Gastroesophageal sphincter (tissue), 4 donors: Measurements from ENCODE around the gene SLC26A6. TPM values are rescaled to one million over a fixed set of nuclear protein-coding genes. Genes with fewer than 3 reads are reported as not detected.

Experiments
- ATAC-seq: fragments of 150-250 bp; one replicate; pipeline ENCODE4 v1.9.1; 2016; ENCODE audit warnings: mild to moderate bottlenecking, moderate library complexity
- H3K27ac ChIP-seq, 4 donors: fragments of 200-600 bp; sonication (generic) in 3 of 4; 1 replicate in 3 of 4; 2 replicates in 1 of 4; pipeline ENCODE4 v1.5.1; 2016 to 2019
- H3K27me3 ChIP-seq: fragments of 200-600 bp; sonication (generic); one replicate; pipeline ENCODE4 v1.5.1; 2019
- H3K36me3 ChIP-seq, 2 donors: fragments of 200-600 bp; sonication (generic); one replicate each; pipeline ENCODE4 v1.5.1; 2019; ENCODE audit warnings: control low read depth in 1 of 2
- H3K4me1 ChIP-seq, 3 donors: fragments of 200-600 bp; sonication (generic); 1 replicate in 2 of 3; 2 replicates in 1 of 3; pipeline ENCODE4 v1.5.1; 2016 to 2019; ENCODE audit warnings: control low read depth in 2 of 3
- H3K4me3 ChIP-seq, 2 donors: fragments of 200-600 bp; sonication (generic); one replicate each; pipeline ENCODE4 v1.5.1; 2019; ENCODE audit warnings: mild to moderate bottlenecking in 1 of 2, moderate library complexity in 1 of 2
- H3K9me3 ChIP-seq, 3 donors: fragments of 200-600 bp; sonication (generic); one replicate each; pipeline ENCODE4 v1.5.1; 2017 to 2019; ENCODE audit warnings: control low read depth in 2 of 3
- CTCF ChIP-seq, 4 experiments: fragments of 200-600 bp in 2 of 4; fragments of 450-650 bp in 2 of 4; sonication (generic) in 1 of 4; IDR thresholded peaks; one replicate each; pipeline ENCODE4 v1.5.1; 2017 to 2019; ENCODE audit warnings: antibody characterized with exemption in 4 of 4, mild to moderate bottlenecking in 2 of 4, moderate library complexity in 2 of 4
- EP300 ChIP-seq: sonication (generic); formaldehyde crosslinking; IDR thresholded peaks from one replicate; pipeline ENCODE4 v1.6.1; 2017; ENCODE audit warnings: antibody characterized with exemption, mild to moderate bottlenecking
- POLR2A ChIP-seq, 2 donors: fragments of 450-650 bp; IDR thresholded peaks; one replicate each; pipeline ENCODE4 v1.6.1; 2017; ENCODE audit warnings: antibody characterized with exemption in 2 of 2, mild to moderate bottlenecking in 2 of 2, moderate library complexity in 1 of 2
- POLR2AphosphoS5 ChIP-seq: sonication (generic); formaldehyde crosslinking; IDR thresholded peaks from one replicate; pipeline ENCODE4 v1.6.1; 2017; ENCODE audit warnings: antibody characterized with exemption
- WGBS, 2 donors: methylation state at CpG; one replicate each; pipeline ENCODE4 v1.1.5; 2018; ENCODE audit warnings: low coverage in 1 of 2; 5-methylcytosine and 5-hydroxymethylcytosine counted together
- total RNA-seq, 4 donors: library from RNA; depleted of rRNA; stranded (reverse); fragments of >200 nt; gene quantifications; one replicate each; pipeline ENCODE4 v1.1.0, GENCODE V29; 2016

SLC26A6 gene
- total RNA-seq, 4 donors from 2014 or later: 7.4 to 21.8 (median 10.7) TPM

- no peak for ATAC-seq
- peaks cover 62% of the 10 kb centered on the region for H3K27me3 ChIP-seq
- no CpG with 5 or more reads among the region's 67 CpGs for WGBS, 2 donors
- no peak for TF ChIP-seq POLR2A (IDR thresholded peaks at IDR 0.05)
- TF ChIP-seq POLR2AphosphoS5: no peak
- no peak for TF ChIP-seq CTCF (IDR thresholded peaks at IDR 0.05)
- no peak for TF ChIP-seq EP300
- no peaks in the 10 kb centered on the region for H3K9me3 ChIP-seq
- peak overlapping the region in 1 of 2 donors; percentile 47 for H3K4me3 ChIP-seq
- H3K36me3 ChIP-seq: no peaks in the 10 kb centered on the region
- H3K4me1 ChIP-seq: peaks cover 0 to 38% (median 4%) of the 10 kb centered on the region in 3 donors
- no peak overlapping the region for H3K27ac ChIP-seq
These were observed 26.4 kb upstream of the SLC26A6 start for GRCh38 chr3:48661501-48662144.

GRCh38 chr3:48660800-48661400 lies 25.6 kb upstream of the SLC26A6 start:
- peaks cover 0 to 45% (median 7%) of the 10 kb centered on the region in 3 donors for H3K4me1 ChIP-seq
- TF ChIP-seq POLR2A (IDR thresholded peaks at IDR 0.05): no peak
- ATAC-seq: no peak
- 90% methylated on average over 2 to 17 of the region's 61 CpGs for WGBS, 2 donors
- H3K27ac ChIP-seq: no peak overlapping the region
- H3K36me3 ChIP-seq: no peaks in the 10 kb centered on the region
- H3K4me3 ChIP-seq: peak overlapping the region in 1 of 2 donors; percentile 47
- H3K9me3 ChIP-seq: no peaks in the 10 kb centered on the region
- H3K27me3 ChIP-seq: peaks cover 62% of the 10 kb centered on the region

GRCh38 chr3:48656841-48657281 lies 21.6 kb upstream of the SLC26A6 start:
- WGBS, 2 donors: no CpG with 5 or more reads among the region's 45 CpGs
- peaks cover 0 to 30% (median 12%) of the 10 kb centered on the region in 3 donors for H3K4me1 ChIP-seq
- peaks cover 35% of the 10 kb centered on the region for H3K27me3 ChIP-seq
- no peak for ATAC-seq
- no peaks in the 10 kb centered on the region for H3K36me3 ChIP-seq
- TF ChIP-seq CTCF (IDR thresholded peaks at IDR 0.05) (no peak), EP300 (no peak), POLR2AphosphoS5 (no peak), POLR2A (IDR thresholded peaks at IDR 0.05) (no peak)
- peak overlapping the region in 3 of 4 donors; percentile 80 to 88 (median 82) for H3K27ac ChIP-seq
- H3K9me3 ChIP-seq: no peaks in the 10 kb centered on the region
- H3K4me3 ChIP-seq: peak overlapping the region; percentile 39 to 70

GRCh38 chr3:48656061-48656840 lies 21.0 kb upstream of the SLC26A6 start:
- H3K27ac ChIP-seq: peak overlapping the region in 3 of 4 donors; percentile 80 to 88 (median 82)

More at GRCh38 chr3:48656061-48656840, 21.0 kb upstream of the SLC26A6 start:
- Histone ChIP-seq H3K4me3 (peak overlapping the region; percentile 39 to 70), H3K36me3 (no peaks in the 10 kb centered on the region), H3K27me3 (peaks cover 29% of the 10 kb centered on the region), H3K4me1 (peaks cover 0 to 24% (median 10%) of the 10 kb centered on the region in 3 donors), H3K9me3 (no peaks in the 10 kb centered on the region)
- peak; percentile 90 for ATAC-seq
- TF ChIP-seq POLR2A (IDR thresholded peaks at IDR 0.05): no peak
- peak in 3 of 4 experiments; percentile 76 to 87 (median 79) for TF ChIP-seq CTCF (IDR thresholded peaks at IDR 0.05)
- TF ChIP-seq POLR2AphosphoS5: peak; percentile 36
- no CpG with 5 or more reads among the region's 94 CpGs for WGBS, 2 donors
